ENCODE results near the gene UBE2H. TPM values are rescaled to one million over a fixed set of nuclear protein-coding genes. Genes with fewer than 3 reads are reported as not detected.

The UBE2H gene
- total RNA-seq, 1 experiment from 2014 or later = 75.1 TPM

GRCh38 chr7:129845972-129846327 is 106.8 kb downstream of the UBE2H start:
- Histone ChIP-seq H3K4ac (ENCODE audit: low read depth, low read length) (no peak overlapping the region), H2BK12ac (ENCODE audit: insufficient read length, low read depth, low read length) (no peak overlapping the region), H3K9me3 (ENCODE audit: control insufficient read depth, low read depth, low read length) (no peaks in the 10 kb centered on the region), H2BK15ac (ENCODE audit: low read depth, low read length) (no peak overlapping the region), H4K20me1 (ENCODE audit: control insufficient read depth, insufficient read depth, insufficient read length) (no peaks in the 10 kb centered on the region), H2AK5ac (ENCODE audit: insufficient read length, low read length) (no peak overlapping the region), H4K5ac (ENCODE audit: insufficient read length, low read depth, low read length) (no peak overlapping the region), H3K23ac (ENCODE audit: insufficient read length, low read depth, low read length) (no peak overlapping the region), H4K91ac (ENCODE audit: insufficient read length, low read depth, low read length) (no peak overlapping the region), H3K27ac (ENCODE audit: insufficient read length, low read depth, low read length) (no peak overlapping the region), H3K4me2 (ENCODE audit: insufficient read depth, insufficient read length, low read length) (no peak overlapping the region), H3K56ac (ENCODE audit: insufficient read length, low read depth, low read length) (no peak overlapping the region), H3T11ph (ENCODE audit: low read length) (no peak overlapping the region), H3K9ac (ENCODE audit: extremely low read depth, insufficient read length, low read length) (no peak overlapping the region), H3K4me1 (ENCODE audit: insufficient read depth, low read length) (peaks cover 6% of the 10 kb centered on the region), H2BK20ac (ENCODE audit: low read depth, low read length, poor library complexity, severe bottlenecking) (no peak overlapping the region), H2BK120ac (ENCODE audit: low read depth, low read length, poor library complexity, severe bottlenecking) (no peak overlapping the region), H2BK5ac (ENCODE audit: insufficient read length, low read length) (no peak overlapping the region), H3K23me2 (ENCODE audit: insufficient read length, low read depth, low read length, poor library complexity, severe bottlenecking) (no peaks in the 10 kb centered on the region), H3K79me1 (ENCODE audit: insufficient read depth, low read depth, low read length, poor library complexity, severe bottlenecking) (no peaks in the 10 kb centered on the region), H3K79me2 (ENCODE audit: insufficient read depth, low read length) (0 out of 2 replicates have a peak, but pooled peaks cover 1% of the 10 kb centered on the region), H3K18ac (ENCODE audit: insufficient read length, low read depth, low read length) (no peak overlapping the region), H4K8ac (replicated peaks; ENCODE audit: insufficient read length, low read depth, low read length) (no peak overlapping the region), H3K14ac (ENCODE audit: insufficient read depth, low read length) (no peak overlapping the region), H2AFZ (ENCODE audit: low read length) (no peak overlapping the region), H3K27me3 (ENCODE audit: insufficient read depth, low read length) (no peaks in the 10 kb centered on the region)
- no CpG with 5 or more reads among the region's 1 CpG for WGBS (ENCODE audit: extremely low coverage, insufficient read length, low lambda C conversion rate)
- Mint-ChIP-seq H3K9me3 (no peaks in the 10 kb centered on the region), H3K36me3 (ENCODE audit: insufficient read depth in 1 of 3, low read depth in 3 of 3) (peaks cover 0 to 3% (median 0%) of the 10 kb centered on the region in 3 experiments; a peak in 3 of 7 replicates), H3K27me3 (ENCODE audit: low read depth) (no peaks in the 10 kb centered on the region), H3K4me3 (no peak overlapping the region), H3K27ac (no peak overlapping the region; a peak in 1 of 7 replicates), H3K4me1 (peaks cover 62 to 69% of the 10 kb centered on the region in 2 experiments)
- DNase-seq = no peak
- TF ChIP-seq CTCF (conservative IDR thresholded peaks at IDR 0.05) = no peak
